ENCODE data around the gene RPS15. TPM values are rescaled to one million over a fixed set of nuclear protein-coding genes. Genes with fewer than 3 reads are reported as not detected.

Gene RPS15
- polyA plus RNA-seq, 1 donor (not counting 4 experiments of a cell fraction or from before 2014, with no cell fraction given), result 795 TPM

GRCh38 chr19:1424192-1424955, 13.8 kb upstream of the RPS15 start:
- no peak overlapping the region for H2AFZ ChIP-seq (ENCODE audit: control insufficient read depth, low read length)

GRCh38 chr19:1425102-1425837, 12.9 kb upstream of the RPS15 start:
- DNase-seq (ENCODE audit: low read depth, low spot score) (no peak), FAIRE-seq (peak; percentile 93)
- Histone ChIP-seq H3K27me3 (ENCODE audit: control insufficient read depth, extremely low read depth, insufficient read depth, low read length) (no peaks in the 10 kb centered on the region), H3K4me1 (ENCODE audit: control insufficient read depth, extremely low read depth, insufficient read depth, low read length) (peaks cover 17% of the 10 kb centered on the region), H3K27ac (ENCODE audit: control insufficient read depth, insufficient read depth, low read length) (peak overlapping the region; percentile 53), H3K9me3 (ENCODE audit: control insufficient read depth, low read depth, low read length) (no peaks in the 10 kb centered on the region), H3K9ac (ENCODE audit: control insufficient read depth, extremely low read depth, insufficient read depth, low read length) (peak overlapping the region; percentile 52), H3K4me2 (ENCODE audit: control insufficient read depth, extremely low read depth, insufficient read depth, low read depth, low read length) (peak overlapping the region; percentile 60), H4K20me1 (ENCODE audit: control insufficient read depth, extremely low read depth, insufficient read depth, low read length) (peaks cover 18% of the 10 kb centered on the region), H2AFZ (ENCODE audit: control insufficient read depth, low read length) (no peak overlapping the region), H3K9me1 (ENCODE audit: control insufficient read depth, extremely low read depth, insufficient read depth, low read length) (peaks cover 3% of the 10 kb centered on the region), H3K79me2 (ENCODE audit: control insufficient read depth, insufficient read depth, low read length) (peaks cover 67% of the 10 kb centered on the region), H3K36me3 (ENCODE audit: control insufficient read depth in 2 of 2, extremely low read depth in 1 of 2, insufficient read depth in 2 of 2, low read length in 2 of 2) (peaks cover 38 to 77% of the 10 kb centered on the region in 2 experiments), H3K4me3 (ENCODE audit: control insufficient read depth in 2 of 3, extremely low read depth in 1 of 3, insufficient read depth in 2 of 3, low read depth in 1 of 3, low read length in 3 of 3) (no peak overlapping the region)
- TF ChIP-seq CTCF (optimal IDR thresholded peaks at IDR 0.05 in 1 of 3, IDR thresholded peaks at IDR 0.05 in 1 of 3, conservative IDR thresholded peaks at IDR 0.05 in 1 of 3; ENCODE audit: extremely low read depth in 1 of 3, insufficient read depth in 2 of 3, low read length in 3 of 3), result no peak
- TF ChIP-seq EZH2 (IDR thresholded peaks at IDR 0.05; ENCODE audit: low read length), result no peak
- dilution Hi-C loops (cut with MboI; ENCODE audit: extremely low pct_ligation_motif_present, low sequenced_read_pairs), result no loop called here

More at GRCh38 chr19:1424192-1424955, 13.8 kb upstream of the RPS15 start:
- TF ChIP-seq CTCF (optimal IDR thresholded peaks at IDR 0.05 in 1 of 3, IDR thresholded peaks at IDR 0.05 in 1 of 3, conservative IDR thresholded peaks at IDR 0.05 in 1 of 3; ENCODE audit: extremely low read depth in 1 of 3, insufficient read depth in 2 of 3, low read length in 3 of 3), result no peak
- no peak for TF ChIP-seq EZH2 (IDR thresholded peaks at IDR 0.05; ENCODE audit: low read length)
- Histone ChIP-seq H4K20me1 (ENCODE audit: control insufficient read depth, extremely low read depth, insufficient read depth, low read length) (peaks cover 19% of the 10 kb centered on the region), H3K9me1 (ENCODE audit: control insufficient read depth, extremely low read depth, insufficient read depth, low read length) (peaks cover 3% of the 10 kb centered on the region), H3K4me3 (ENCODE audit: control insufficient read depth in 2 of 3, extremely low read depth in 1 of 3, insufficient read depth in 2 of 3, low read depth in 1 of 3, low read length in 3 of 3) (peak overlapping the region in 1 of 3 experiments; percentile 33), H3K4me2 (ENCODE audit: control insufficient read depth, extremely low read depth, insufficient read depth, low read depth, low read length) (peak overlapping the region; percentile 60), H3K9ac (ENCODE audit: control insufficient read depth, extremely low read depth, insufficient read depth, low read length) (peak overlapping the region; percentile 52), H3K36me3 (ENCODE audit: control insufficient read depth in 2 of 2, extremely low read depth in 1 of 2, insufficient read depth in 2 of 2, low read length in 2 of 2) (peaks cover 35 to 76% of the 10 kb centered on the region in 2 experiments), H3K27ac (ENCODE audit: control insufficient read depth, insufficient read depth, low read length) (peak overlapping the region; percentile 53), H3K9me3 (ENCODE audit: control insufficient read depth, low read depth, low read length) (no peaks in the 10 kb centered on the region), H3K79me2 (ENCODE audit: control insufficient read depth, insufficient read depth, low read length) (peaks cover 69% of the 10 kb centered on the region), H3K4me1 (ENCODE audit: control insufficient read depth, extremely low read depth, insufficient read depth, low read length) (peaks cover 17% of the 10 kb centered on the region), H3K27me3 (ENCODE audit: control insufficient read depth, extremely low read depth, insufficient read depth, low read length) (no peaks in the 10 kb centered on the region)
- DNase-seq (ENCODE audit: low read depth, low spot score) (no peak), FAIRE-seq (no peak)
- dilution Hi-C loops (cut with MboI; ENCODE audit: extremely low pct_ligation_motif_present, low sequenced_read_pairs), result no loop called here

Measured in keratinocyte (primary cell).